ENCODE data around the gene DDX3X. TPM values are rescaled to one million over a fixed set of nuclear protein-coding genes. Genes with fewer than 3 reads are reported as not detected.

Gene DDX3X
- total and polyA plus RNA-seq, 2 donors (not counting 1 experiment from before 2014, with no cell fraction given) = 130 to 289 TPM

- H3K27me3 Mint-ChIP-seq = no peaks in the 10 kb centered on the region
- DNase-seq (no peak), ATAC-seq (ENCODE audit: low read depth) (no peak)
- intact Hi-C loops (cut with micrococcal nuclease) = no loop called here
- TF ChIP-seq CTCF (IDR thresholded peaks at IDR 0.05) (no peak), EZH2 (IDR thresholded peaks at IDR 0.05; ENCODE audit: borderline replicate concordance, insufficient read depth, low read depth, low read length, poor library complexity, severe bottlenecking) (no peak)
- no peak overlapping the region for H2AFZ ChIP-seq (ENCODE audit: insufficient read depth, low read depth, low read length, poor library complexity, severe bottlenecking)
- H3K79me2 ChIP-seq (ENCODE audit: control insufficient read depth, insufficient read depth, low read length) = no peaks in the 10 kb centered on the region
- H3K9ac ChIP-seq (ENCODE audit: low read length) = no peak overlapping the region
- WGBS (ENCODE audit: insufficient coverage) = 88% methylated on average over 1 of the region's 5 CpGs
- H3K9me3 ChIP-seq (ENCODE audit: control extremely low read depth in 1 of 3, control insufficient read depth in 2 of 3, insufficient read depth in 1 of 3, low read length in 2 of 3) = no peaks in the 10 kb centered on the region
- no peak overlapping the region for H3K4me3 Mint-ChIP-seq
- H3K4me1 ChIP-seq (ENCODE audit: control insufficient read depth in 2 of 2, insufficient read depth in 2 of 2, low read length in 2 of 2) = peaks cover 0 to 2% of the 10 kb centered on the region in 2 donors
- H3K9me3 Mint-ChIP-seq (ENCODE audit: insufficient read depth) = no peaks in the 10 kb centered on the region
- H3K27me3 ChIP-seq (replicated peaks in 1 of 4; ENCODE audit: control extremely low read depth in 1 of 4, control insufficient read depth in 3 of 4, insufficient read depth in 4 of 4, low read length in 3 of 4) = no peaks in the 10 kb centered on the region
- no peak overlapping the region for H3K4me3 ChIP-seq (ENCODE audit: control extremely low read depth in 1 of 5, extremely low read depth in 1 of 5, insufficient read depth in 1 of 5, low read depth in 2 of 5, low read length in 4 of 5)
- no peaks in the 10 kb centered on the region for H4K20me1 ChIP-seq (ENCODE audit: control insufficient read depth, insufficient read depth, low read length, poor library complexity, severe bottlenecking)
- peaks cover 8% of the 10 kb centered on the region for H3K4me1 Mint-ChIP-seq
- H3K36me3 ChIP-seq (replicated peaks in 1 of 2; ENCODE audit: control extremely low read depth in 1 of 2, control insufficient read depth in 1 of 2, extremely low read depth in 1 of 2, insufficient read depth in 2 of 2, low read length in 1 of 2) = no peaks in the 10 kb centered on the region
- no peak overlapping the region for H3K27ac ChIP-seq (ENCODE audit: low read length in 2 of 2)
- H3K27ac Mint-ChIP-seq = no peak overlapping the region
- POLR2A ChIA-PET = no interaction called here
- CTCF ChIA-PET = no interaction called here
- no peak overlapping the region for H3K4me2 ChIP-seq (replicated peaks; ENCODE audit: low read depth, low read length, poor library complexity, severe bottlenecking)
Measured at GRCh38 chrX:41381685-41382084, 47.7 kb downstream of the DDX3X start.

GRCh38 chrX:41382714-41383645, 49.0 kb downstream of the DDX3X start:
- intact Hi-C loops (cut with micrococcal nuclease) = no loop called here
- ATAC-seq (ENCODE audit: low read depth) (no peak), DNase-seq (no peak)
- H3K4me1 ChIP-seq (ENCODE audit: control insufficient read depth in 2 of 2, insufficient read depth in 2 of 2, low read length in 2 of 2) = peaks cover 0 to 2% of the 10 kb centered on the region in 2 donors
- no peak overlapping the region for H3K27ac ChIP-seq (ENCODE audit: low read length in 2 of 2)
- TF ChIP-seq CTCF (IDR thresholded peaks at IDR 0.05) (no peak), EZH2 (IDR thresholded peaks at IDR 0.05; ENCODE audit: borderline replicate concordance, insufficient read depth, low read depth, low read length, poor library complexity, severe bottlenecking) (no peak)
- Mint-ChIP-seq H3K27ac (no peak overlapping the region), H3K4me1 (peaks cover 8% of the 10 kb centered on the region), H3K9me3 (ENCODE audit: insufficient read depth) (no peaks in the 10 kb centered on the region), H3K27me3 (no peaks in the 10 kb centered on the region), H3K4me3 (no peak overlapping the region)
- CTCF ChIA-PET = interaction anchor here (0.7 kb wide), 1 partner anchor 1928 kb away, joined by 5 read pairs; no protein-coding TSS in a partner anchor
- WGBS (ENCODE audit: insufficient coverage) = 80% methylated on average over 1 of the region's 10 CpGs
- H4K20me1 ChIP-seq (ENCODE audit: control insufficient read depth, insufficient read depth, low read length, poor library complexity, severe bottlenecking) = no peaks in the 10 kb centered on the region
- H3K9me3 ChIP-seq (ENCODE audit: control extremely low read depth in 1 of 3, control insufficient read depth in 2 of 3, insufficient read depth in 1 of 3, low read length in 2 of 3) = no peaks in the 10 kb centered on the region
- H3K27me3 ChIP-seq (replicated peaks in 1 of 4; ENCODE audit: control extremely low read depth in 1 of 4, control insufficient read depth in 3 of 4, insufficient read depth in 4 of 4, low read length in 3 of 4) = no peaks in the 10 kb centered on the region
- H3K36me3 ChIP-seq (replicated peaks in 1 of 2; ENCODE audit: control extremely low read depth in 1 of 2, control insufficient read depth in 1 of 2, extremely low read depth in 1 of 2, insufficient read depth in 2 of 2, low read length in 1 of 2) = no peaks in the 10 kb centered on the region
- H3K9ac ChIP-seq (ENCODE audit: low read length) = no peak overlapping the region
- POLR2A ChIA-PET = no interaction called here
- H2AFZ ChIP-seq (ENCODE audit: insufficient read depth, low read depth, low read length, poor library complexity, severe bottlenecking) = no peak overlapping the region
- no peak overlapping the region for H3K4me2 ChIP-seq (replicated peaks; ENCODE audit: low read depth, low read length, poor library complexity, severe bottlenecking)
- H3K79me2 ChIP-seq (ENCODE audit: control insufficient read depth, insufficient read depth, low read length) = no peaks in the 10 kb centered on the region
- no peak overlapping the region for H3K4me3 ChIP-seq (ENCODE audit: control extremely low read depth in 1 of 5, extremely low read depth in 1 of 5, insufficient read depth in 1 of 5, low read depth in 2 of 5, low read length in 4 of 5)
